Activated naive CD8-positive, alpha-beta T cell treated with anti-CD3 and anti-CD28 coated beads, Interleukin-2, amount 10 ng/mL, durations not matched to agents 7 days and 5 days (primary cell): ENCODE results near the gene UGT1A10. TPM values are rescaled to one million over a fixed set of nuclear protein-coding genes. Genes with fewer than 3 reads are reported as not detected.

Source experiments
- ATAC-seq: fragments of 150-1000 bp; cut with Tn5 transposase; one replicate; pipeline ENCODE4 v1.10.0; 2021; ENCODE audit warnings: low read depth, moderate library complexity
- POLR2A ChIA-PET: fragments of 350-600 bp; sonication (Branson Sonifier 250); formaldehyde crosslinking; loops from one replicate; lab custom pipeline; 2021; ENCODE audit warnings: antibody characterized with exemption; lab: Charles Lee
- DNase-seq: peaks from one replicate; pipeline ENCODE4 v3.0.0; 2021
- H3K27ac Mint-ChIP-seq: one replicate; pipeline ENCODE4 v1.8.0; 2022; ENCODE audit warnings: mild to moderate bottlenecking, mixed read lengths
- H3K27me3 Mint-ChIP-seq: one replicate; pipeline ENCODE4 v1.8.0; 2022; ENCODE audit warnings: mild to moderate bottlenecking, moderate library complexity, mixed read lengths
- H3K36me3 Mint-ChIP-seq: one replicate; pipeline ENCODE4 v1.8.0; 2021; ENCODE audit warnings: mild to moderate bottlenecking, mixed read lengths
- H3K4me1 Mint-ChIP-seq: one replicate; pipeline ENCODE4 v1.8.0; 2021; ENCODE audit warnings: mixed read lengths
- H3K4me3 Mint-ChIP-seq: one replicate; pipeline ENCODE4 v1.8.0; 2022; ENCODE audit warnings: mild to moderate bottlenecking, moderate library complexity, mixed read lengths
- H3K9me3 Mint-ChIP-seq: one replicate; pipeline ENCODE4 v1.8.0; 2021; ENCODE audit warnings: mixed read lengths
- total RNA-seq, 2 experiments: library from RNA; stranded (reverse); gene quantifications; one replicate each; pipeline ENCODE4 v1.2.3, GENCODE V29; 2021

The UGT1A10 gene
- total RNA-seq, 2 experiments from 2014 or later = not detected

- H3K27ac Mint-ChIP-seq = no peak overlapping the region
- POLR2A ChIA-PET = no interaction called here
- H3K36me3 Mint-ChIP-seq = no peaks in the 10 kb centered on the region
- DNase-seq = peak; percentile 16
- no peak for ATAC-seq
- no peaks in the 10 kb centered on the region for H3K9me3 Mint-ChIP-seq
- peaks cover 10% of the 10 kb centered on the region for H3K27me3 Mint-ChIP-seq
- no peak overlapping the region for H3K4me3 Mint-ChIP-seq
- peaks cover 3% of the 10 kb centered on the region for H3K4me1 Mint-ChIP-seq
Measured at GRCh38 chr2:233817995-233818638, 181.9 kb downstream of the UGT1A10 start.

GRCh38 chr2:233818639-233819621, 182.7 kb downstream of the UGT1A10 start:
- DNase-seq = peak; percentile 17
- H3K36me3 Mint-ChIP-seq = no peaks in the 10 kb centered on the region
- H3K4me3 Mint-ChIP-seq = no peak overlapping the region
- peaks cover 10% of the 10 kb centered on the region for H3K27me3 Mint-ChIP-seq
- ATAC-seq = peak; percentile 14
- peaks cover 3% of the 10 kb centered on the region for H3K4me1 Mint-ChIP-seq
- no peaks in the 10 kb centered on the region for H3K9me3 Mint-ChIP-seq
- H3K27ac Mint-ChIP-seq = no peak overlapping the region
- POLR2A ChIA-PET = no interaction called here

GRCh38 chr2:233819884-233820773, 183.9 kb downstream of the UGT1A10 start:
- Mint-ChIP-seq H3K4me3 (no peak overlapping the region), H3K27me3 (peaks cover 12% of the 10 kb centered on the region), H3K4me1 (peaks cover 3% of the 10 kb centered on the region), H3K27ac (no peak overlapping the region), H3K9me3 (no peaks in the 10 kb centered on the region), H3K36me3 (no peaks in the 10 kb centered on the region)
- POLR2A ChIA-PET = no interaction called here
- DNase-seq = peak; percentile 22
- ATAC-seq = no peak

- POLR2A ChIA-PET = no interaction called here
- H3K4me3 Mint-ChIP-seq = no peak overlapping the region
- no peak for ATAC-seq
- H3K27ac Mint-ChIP-seq = no peak overlapping the region
- peaks cover 9% of the 10 kb centered on the region for H3K27me3 Mint-ChIP-seq
- H3K36me3 Mint-ChIP-seq = no peaks in the 10 kb centered on the region
- DNase-seq = no peak
- H3K4me1 Mint-ChIP-seq = peaks cover 3% of the 10 kb centered on the region
- H3K9me3 Mint-ChIP-seq = no peaks in the 10 kb centered on the region
Measured at GRCh38 chr2:233820774-233821105, 184.5 kb downstream of the UGT1A10 start.

GRCh38 chr2:233821196-233821595, 184.9 kb downstream of the UGT1A10 start:
- Mint-ChIP-seq H3K27me3 (peaks cover 5% of the 10 kb centered on the region), H3K4me1 (peaks cover 3% of the 10 kb centered on the region), H3K4me3 (no peak overlapping the region), H3K9me3 (no peaks in the 10 kb centered on the region), H3K36me3 (no peaks in the 10 kb centered on the region), H3K27ac (no peak overlapping the region)
- POLR2A ChIA-PET = no interaction called here
- ATAC-seq = no peak
- DNase-seq = no peak

GRCh38 chr2:233821709-233822100, 185.5 kb downstream of the UGT1A10 start:
- Mint-ChIP-seq H3K9me3 (no peaks in the 10 kb centered on the region), H3K4me1 (peaks cover 3% of the 10 kb centered on the region), H3K4me3 (no peak overlapping the region), H3K27ac (no peak overlapping the region), H3K27me3 (peaks cover 9% of the 10 kb centered on the region), H3K36me3 (no peaks in the 10 kb centered on the region)
- peak; percentile 15 for DNase-seq
- ATAC-seq = no peak
- POLR2A ChIA-PET = no interaction called here

- no peak for ATAC-seq
- Mint-ChIP-seq H3K4me3 (no peak overlapping the region), H3K27ac (no peak overlapping the region), H3K27me3 (peaks cover 10% of the 10 kb centered on the region), H3K9me3 (no peaks in the 10 kb centered on the region), H3K4me1 (no peaks in the 10 kb centered on the region), H3K36me3 (no peaks in the 10 kb centered on the region)
- DNase-seq = peak; percentile 13
- POLR2A ChIA-PET = no interaction called here
Measured at GRCh38 chr2:233822101-233822771, 186.0 kb downstream of the UGT1A10 start.

Other genes starting within 250 kb of the UGT1A10 start
- 10 to 100 TPM; 11.5 to 13.9 TPM for gene USP40, start 69.7 kb upstream of the UGT1A10 start, total RNA-seq
- not detected for gene UGT1A8, start 18.8 kb upstream of the UGT1A10 start, total RNA-seq
- gene UGT1A9, start 35.5 kb downstream of the UGT1A10 start, total RNA-seq = not detected
- not detected for gene UGT1A7, start 45.5 kb downstream of the UGT1A10 start, total RNA-seq
- gene UGT1A6, start 56.4 kb downstream of the UGT1A10 start, total RNA-seq = not detected
- gene UGT1A5, start 76.5 kb downstream of the UGT1A10 start, total RNA-seq = not detected
- not detected for gene UGT1A4, start 82.3 kb downstream of the UGT1A10 start, total RNA-seq
- not detected for gene UGT1A3, start 92.6 kb downstream of the UGT1A10 start, total RNA-seq
- not detected for gene UGT1A1, start 123.8 kb downstream of the UGT1A10 start, total RNA-seq
- gene MROH2A, start 141.9 kb downstream of the UGT1A10 start, total RNA-seq = not detected
- gene HJURP, start 218.1 kb downstream of the UGT1A10 start, total RNA-seq = 100 to 1,000 TPM; 100 to 109 TPM